Endothelial cell of umbilical vein (primary cell): Measurements from ENCODE around the gene SV2C. TPM values are rescaled to one million over a fixed set of nuclear protein-coding genes. Genes with fewer than 3 reads are reported as not detected.

Experiments used
- BruUV-seq: library from RNA; stranded (reverse); fragments of 400-500 nt; replicated peaks from 2 replicates; lab custom pipeline; 2021; lab: Mats Ljungman, UMichigan
- CTCF ChIA-PET: fragments of 300-600, 350-600 bp; sonication (Branson Sonifier 250); formaldehyde crosslinking; loops from one replicate; lab custom pipeline; 2021; ENCODE audit warnings: antibody characterized with exemption, inconsistent platforms; lab: Charles Lee
- POLR2A ChIA-PET: fragments of 300-600, 350-600 bp; sonication (Branson Sonifier 250); formaldehyde crosslinking; loops from one replicate; lab custom pipeline; 2021; ENCODE audit warnings: antibody characterized with exemption, inconsistent platforms; lab: Charles Lee
- DNase-seq: peaks from one replicate; pipeline ENCODE4 v3.0.0-alpha.2; 2011; ENCODE audit warnings: low read depth, low spot score
- FAIRE-seq: peaks from 2 replicates; lab custom pipeline; 2011; peaks lifted over from hg19 to GRCh38; lab: Jason Lieb, UNC
- H2AFZ ChIP-seq: 2 replicates; pipeline ENCODE4 v1.6.0; 2012; ENCODE audit warnings: low read depth, low read length, control low read depth, inconsistent platforms
- H3K27ac ChIP-seq: 2 replicates; pipeline ENCODE4 v1.5.1; 2011; ENCODE audit warnings: low read depth, mild to moderate bottlenecking, control low read depth, low read length, moderate library complexity; ENCODE audit not compliant: insufficient read depth
- H3K27me3 ChIP-seq, 2 experiments: 2 replicates each; pipeline versions ENCODE4 v1.6.0 to v1.6.1; 2011; ENCODE audit warnings: low read length in 2 of 2, mixed read lengths in 1 of 2; ENCODE audit not compliant: control insufficient read depth in 2 of 2, insufficient read depth in 2 of 2
- H3K36me3 ChIP-seq, 2 experiments: 2 replicates in 1 of 2; 3 replicates in 1 of 2; pipeline ENCODE4 v1.5.1; 2011; ENCODE audit warnings: low read length in 2 of 2, mild to moderate bottlenecking in 1 of 2, moderate library complexity in 1 of 2; ENCODE audit not compliant: control insufficient read depth in 2 of 2, insufficient read depth in 2 of 2; ENCODE audit errors: extremely low read depth in 1 of 2
- H3K4me1 ChIP-seq: 3 replicates; pipeline ENCODE4 v1.5.1; 2011; ENCODE audit warnings: mild to moderate bottlenecking, low read length; ENCODE audit not compliant: control insufficient read depth, insufficient read depth; ENCODE audit errors: extremely low read depth
- H3K4me2 ChIP-seq: 2 replicates; pipeline ENCODE4 v1.6.1; 2011; ENCODE audit warnings: low read length, control low read depth, mixed read lengths; ENCODE audit not compliant: insufficient read depth
- H3K4me3 ChIP-seq, 3 experiments: fragments of 200-600 bp in 1 of 3; sonication (generic), shearing (Covaris generic) in 1 of 3; replicated peaks in 1 of 3; 2 replicates each; pipeline ENCODE4 v1.5.1; 2011 to 2016; ENCODE audit warnings: control low read depth in 3 of 3, low read length in 3 of 3, mild to moderate bottlenecking in 2 of 3, inconsistent platforms in 1 of 3, low read depth in 1 of 3, moderate library complexity in 1 of 3; ENCODE audit not compliant: insufficient read depth in 1 of 3
- H3K79me2 ChIP-seq: 2 replicates; pipeline ENCODE4 v1.6.0; 2012; ENCODE audit warnings: low read length, inconsistent platforms; ENCODE audit not compliant: control insufficient read depth, insufficient read depth
- H3K9ac ChIP-seq: replicated peaks from 2 replicates; pipeline ENCODE3; 2011; ENCODE audit warnings: low read length, control low read depth; ENCODE audit not compliant: insufficient read depth; ENCODE audit errors: extremely low read depth
- H3K9me1 ChIP-seq: replicated peaks from 3 replicates; pipeline ENCODE4 v1.6.0; 2011; ENCODE audit warnings: mild to moderate bottlenecking, low read length; ENCODE audit not compliant: control insufficient read depth, insufficient read depth; ENCODE audit errors: extremely low read depth
- H3K9me3 ChIP-seq: replicated peaks from 2 replicates; pipeline ENCODE4 v1.5.1; 2012; ENCODE audit warnings: low read length, inconsistent platforms; ENCODE audit not compliant: control insufficient read depth, insufficient read depth
- H4K20me1 ChIP-seq: replicated peaks from 2 replicates; pipeline ENCODE3; 2011; ENCODE audit warnings: mild to moderate bottlenecking, low read length; ENCODE audit not compliant: control insufficient read depth, insufficient read depth; ENCODE audit errors: extremely low read depth
- CTCF ChIP-seq, 2 donors: IDR thresholded peaks; 1 replicate in 1 of 2; 2 replicates in 1 of 2; pipeline ENCODE4 v1.5.1; 2011; ENCODE audit warnings: low read length in 2 of 2, mild to moderate bottlenecking in 2 of 2, moderate library complexity in 2 of 2, control low read depth in 1 of 2, inconsistent platforms in 1 of 2, low read depth in 1 of 2; ENCODE audit not compliant: insufficient read depth in 1 of 2; ENCODE audit errors: extremely low read depth in 1 of 2
- FOS ChIP-seq: IDR thresholded peaks from 2 replicates; pipeline ENCODE4 v1.6.1; 2011; ENCODE audit warnings: mild to moderate bottlenecking, low read length, moderate library complexity, borderline replicate concordance; ENCODE audit not compliant: insufficient read depth
- GATA2 ChIP-seq: IDR thresholded peaks from 2 replicates; pipeline ENCODE4 v1.7.0; 2011; ENCODE audit warnings: low read depth, mild to moderate bottlenecking, moderate library complexity, mixed read lengths, low read length; ENCODE audit not compliant: insufficient read length, insufficient read depth
- JUN ChIP-seq: IDR thresholded peaks from 2 replicates; pipeline ENCODE4 v1.6.1; 2011; ENCODE audit warnings: borderline replicate concordance, low read depth; ENCODE audit not compliant: insufficient read length, insufficient read depth
- MAX ChIP-seq: IDR thresholded peaks from 2 replicates; pipeline ENCODE4 v1.6.1; 2011; ENCODE audit not compliant: insufficient read depth, insufficient read length
- POLR2A ChIP-seq: IDR thresholded peaks from 2 replicates; pipeline ENCODE4 v1.6.1; 2012; ENCODE audit warnings: low read depth, mild to moderate bottlenecking, control low read depth, low read length
- dilution Hi-C: fragments of 300-500 bp; cut with MboI; formaldehyde crosslinking; loops from one replicate; pipeline ENCODE4 v1.15.0; 2019; ENCODE audit warnings: low sequenced_read_pairs; ENCODE audit not compliant: extremely low pct_ligation_motif_present
- intact Hi-C: fragments of 100-400 bp; cut with micrococcal nuclease; formaldehyde crosslinking; loops from one replicate; pipeline ENCODE4 v1.10.0; 2022
- polyA plus RNA-seq, 4 experiments: library from polyadenylated mRNA; depleted of rRNA in 3 of 4; stranded (reverse) in 3 of 4; unstranded in 1 of 4; fragments of >200 nt; gene quantifications; 2 replicates each; pipeline versions ENCODE4 v1.2.1 to v1.2.3, GENCODE V29; 2011 to 2012; ENCODE audit warnings: missing spikeins in 1 of 4
- total RNA-seq: library from RNA; stranded (reverse); gene quantifications from 2 replicates; pipeline ENCODE4 v1.2.3, GENCODE V29; 2021

Gene SV2C
- total and polyA plus RNA-seq, 2 donors (not counting 3 experiments of a cell fraction or from before 2014, with no cell fraction given) = not detected

GRCh38 chr5:76196886-76197489, 113.8 kb downstream of the SV2C start:
- Histone ChIP-seq H3K4me3 (no peak overlapping the region), H3K27ac (no peak overlapping the region), H3K4me1 (no peaks in the 10 kb centered on the region), H3K27me3 (no peaks in the 10 kb centered on the region), H3K9ac (no peak overlapping the region), H3K9me3 (no peaks in the 10 kb centered on the region), H4K20me1 (no peaks in the 10 kb centered on the region), H3K36me3 (no peaks in the 10 kb centered on the region), H3K9me1 (no peaks in the 10 kb centered on the region), H2AFZ (no peak overlapping the region), H3K4me2 (no peak overlapping the region), H3K79me2 (no peaks in the 10 kb centered on the region)
- no TSS peak for BruUV-seq
- ChIA-PET POLR2A (no interaction called here), CTCF (interaction anchor here (1.3 kb wide), 1 partner anchor 22 kb away, joined by 4 read pairs; no protein-coding TSS in a partner anchor)
- FAIRE-seq (no peak), DNase-seq (no peak)
- intact Hi-C loops (no loop called here), dilution Hi-C loops (no loop called here)
- TF ChIP-seq JUN (no peak), CTCF (IDR thresholded peaks at IDR 0.05; ENCODE audit: extremely low read depth in 1 of 2, insufficient read depth in 1 of 2, low read depth in 1 of 2, low read length in 2 of 2) (no peak), GATA2 (no peak), POLR2A (no peak), FOS (no peak), MAX (no peak)
